Prostate gland (tissue), 2 donors: ENCODE data around the gene INPP5A. TPM values are rescaled to one million over a fixed set of nuclear protein-coding genes. Genes with fewer than 3 reads are reported as not detected.

Experiments used
- DNase-seq: peaks from one replicate; pipeline ENCODE4 v3.0.0-alpha.2; 2019; ENCODE audit warnings: low spot score
- H3K27ac ChIP-seq, 2 donors: fragments of 200-600 bp; sonication (generic); 2 replicates each; pipeline ENCODE4 v1.5.1; 2017 to 2019
- H3K27me3 ChIP-seq: fragments of 200-600 bp; sonication (generic); replicated peaks from 2 replicates; pipeline ENCODE4 v1.5.1; 2019; ENCODE audit not compliant: insufficient read depth
- H3K36me3 ChIP-seq, 2 donors: fragments of 200-600 bp; sonication (generic); 1 replicate in 1 of 2; 2 replicates in 1 of 2; pipeline versions ENCODE4 v1.5.1 to v1.8.1; 2017 to 2019
- H3K4me1 ChIP-seq: fragments of 200-600 bp; sonication (generic); replicated peaks from 2 replicates; pipeline ENCODE4 v1.5.1; 2019
- H3K4me3 ChIP-seq, 2 donors: fragments of 200-600 bp; sonication (generic); 2 replicates each; pipeline ENCODE4 v1.5.1; 2017 to 2019
- H3K9me3 ChIP-seq: fragments of 200-600 bp; sonication (generic); 2 replicates; pipeline ENCODE4 v1.5.1; 2017
- POLR2A ChIP-seq: fragments of 450-650 bp; IDR thresholded peaks from one replicate; pipeline ENCODE4 v1.6.1; 2016; ENCODE audit warnings: antibody characterized with exemption, mild to moderate bottlenecking
- POLR2AphosphoS5 ChIP-seq: sonication (generic); formaldehyde crosslinking; IDR thresholded peaks from one replicate; pipeline ENCODE4 v1.6.1; 2017; ENCODE audit warnings: antibody characterized with exemption
- WGBS: methylation state at CpG from one replicate; pipeline ENCODE4 v1.1.5; 2018; 5-methylcytosine and 5-hydroxymethylcytosine counted together
- intact Hi-C: fragments of 100-400 bp; cut with DNase I; formaldehyde crosslinking; loops from one replicate; pipeline ENCODE4 v1.14.2; 2022
- total RNA-seq, 2 donors: library from RNA; depleted of rRNA; stranded (reverse); fragments of >200 nt; gene quantifications; one replicate each; pipeline ENCODE4 v1.1.0, GENCODE V29; 2016
- TF ChIP-seq, protein P1 (sequence below), 4 experiments: fragments of 200-600 bp in 2 of 4; fragments of 450-650 bp in 2 of 4; sonication (generic) in 2 of 4; IDR thresholded peaks; 1 replicate in 3 of 4; 2 replicates in 1 of 4; pipeline ENCODE4 v1.5.1; 2016 to 2019; ENCODE audit warnings: antibody characterized with exemption in 4 of 4, mild to moderate bottlenecking in 2 of 4, moderate library complexity in 2 of 4

The INPP5A gene
- total RNA-seq, 2 donors from 2014 or later = 49.5 to 83.3 TPM

DNA sequence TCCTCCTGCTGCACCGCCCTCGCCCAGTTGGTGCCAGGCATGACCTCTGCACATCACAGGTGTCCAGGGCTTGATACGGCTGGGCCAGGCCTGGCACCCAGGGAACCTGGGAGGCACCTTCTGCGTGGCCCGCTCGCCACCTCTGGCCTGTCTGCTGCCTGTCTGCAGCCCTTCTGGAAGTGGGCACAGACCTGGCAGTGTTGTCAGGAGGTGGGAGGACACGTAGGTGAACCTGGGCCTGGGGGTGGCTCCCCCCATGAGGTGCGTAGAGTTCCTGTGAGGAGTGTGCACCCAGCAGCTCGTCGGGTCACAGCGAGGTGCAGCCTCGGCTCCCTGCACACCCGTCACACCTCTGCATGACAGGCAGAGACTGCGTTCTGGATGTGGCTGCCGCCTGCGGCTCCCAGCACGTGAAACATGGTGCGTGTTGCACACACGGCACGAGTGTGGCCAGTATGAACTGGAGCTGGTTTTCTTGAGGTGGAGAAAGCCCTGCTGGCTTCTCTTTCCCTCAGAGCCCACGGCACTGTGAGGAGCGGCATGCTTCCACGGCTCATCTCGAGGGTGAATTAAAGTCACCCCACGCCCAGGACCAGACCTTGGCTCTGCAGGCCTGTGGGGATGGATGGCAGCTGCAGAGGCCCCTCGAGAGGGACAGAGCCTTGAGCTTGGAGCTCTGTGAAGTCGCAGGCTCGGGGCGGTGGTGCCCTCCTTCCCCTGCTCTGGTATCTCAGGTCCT is 24.8 kb downstream of the INPP5A start:
- WGBS = 96% methylated on average over 20 of the region's 29 CpGs
- TF ChIP-seq, protein P1, sequence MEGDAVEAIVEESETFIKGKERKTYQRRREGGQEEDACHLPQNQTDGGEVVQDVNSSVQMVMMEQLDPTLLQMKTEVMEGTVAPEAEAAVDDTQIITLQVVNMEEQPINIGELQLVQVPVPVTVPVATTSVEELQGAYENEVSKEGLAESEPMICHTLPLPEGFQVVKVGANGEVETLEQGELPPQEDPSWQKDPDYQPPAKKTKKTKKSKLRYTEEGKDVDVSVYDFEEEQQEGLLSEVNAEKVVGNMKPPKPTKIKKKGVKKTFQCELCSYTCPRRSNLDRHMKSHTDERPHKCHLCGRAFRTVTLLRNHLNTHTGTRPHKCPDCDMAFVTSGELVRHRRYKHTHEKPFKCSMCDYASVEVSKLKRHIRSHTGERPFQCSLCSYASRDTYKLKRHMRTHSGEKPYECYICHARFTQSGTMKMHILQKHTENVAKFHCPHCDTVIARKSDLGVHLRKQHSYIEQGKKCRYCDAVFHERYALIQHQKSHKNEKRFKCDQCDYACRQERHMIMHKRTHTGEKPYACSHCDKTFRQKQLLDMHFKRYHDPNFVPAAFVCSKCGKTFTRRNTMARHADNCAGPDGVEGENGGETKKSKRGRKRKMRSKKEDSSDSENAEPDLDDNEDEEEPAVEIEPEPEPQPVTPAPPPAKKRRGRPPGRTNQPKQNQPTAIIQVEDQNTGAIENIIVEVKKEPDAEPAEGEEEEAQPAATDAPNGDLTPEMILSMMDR (IDR thresholded peaks at IDR 0.05) = no peak
- no peak for TF ChIP-seq POLR2AphosphoS5
- no peak for TF ChIP-seq POLR2A
- Histone ChIP-seq H3K36me3 (no peaks in the 10 kb centered on the region), H3K27me3 (no peaks in the 10 kb centered on the region), H3K27ac (no peak overlapping the region), H3K9me3 (no peaks in the 10 kb centered on the region), H3K4me3 (no peak overlapping the region), H3K4me1 (no peaks in the 10 kb centered on the region)
- intact Hi-C loops = no loop called here
- no peak for DNase-seq

DNA sequence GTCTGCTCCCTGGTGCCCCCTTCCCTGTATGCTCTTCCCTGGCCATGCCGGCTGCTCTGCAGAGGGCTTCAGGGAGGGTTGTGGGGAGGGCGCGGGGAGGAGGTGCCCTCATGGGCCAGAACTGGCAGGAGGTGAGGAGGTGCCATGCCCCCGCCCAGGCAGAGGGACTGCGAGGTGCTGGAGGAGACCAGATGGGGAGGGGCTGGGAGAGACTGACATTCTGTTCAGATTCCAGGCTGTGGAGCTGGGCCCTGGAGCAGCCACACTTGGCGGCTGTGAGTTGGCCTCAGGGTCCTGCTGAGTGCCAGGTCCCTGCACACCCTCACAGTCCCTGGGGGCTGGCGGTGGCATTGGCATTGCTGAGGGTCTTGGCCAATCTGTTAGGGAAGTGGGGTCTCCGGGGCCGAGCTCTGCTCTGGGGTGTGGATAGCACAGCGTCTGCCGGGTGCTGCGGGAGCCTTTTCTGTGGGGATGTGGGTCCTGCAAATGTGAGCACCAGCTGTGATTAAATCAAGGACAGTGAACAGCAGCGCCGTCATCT is 25.4 kb downstream of the INPP5A start:
- Histone ChIP-seq H3K36me3 (no peaks in the 10 kb centered on the region), H3K4me3 (no peak overlapping the region), H3K4me1 (no peaks in the 10 kb centered on the region), H3K27ac (no peak overlapping the region), H3K9me3 (no peaks in the 10 kb centered on the region), H3K27me3 (no peaks in the 10 kb centered on the region)
- 98% methylated on average over 8 of the region's 14 CpGs for WGBS
- no peak for DNase-seq
- TF ChIP-seq, protein P1 (IDR thresholded peaks at IDR 0.05) = no peak
- no peak for TF ChIP-seq POLR2A
- no peak for TF ChIP-seq POLR2AphosphoS5
- intact Hi-C loops = no loop called here

DNA sequence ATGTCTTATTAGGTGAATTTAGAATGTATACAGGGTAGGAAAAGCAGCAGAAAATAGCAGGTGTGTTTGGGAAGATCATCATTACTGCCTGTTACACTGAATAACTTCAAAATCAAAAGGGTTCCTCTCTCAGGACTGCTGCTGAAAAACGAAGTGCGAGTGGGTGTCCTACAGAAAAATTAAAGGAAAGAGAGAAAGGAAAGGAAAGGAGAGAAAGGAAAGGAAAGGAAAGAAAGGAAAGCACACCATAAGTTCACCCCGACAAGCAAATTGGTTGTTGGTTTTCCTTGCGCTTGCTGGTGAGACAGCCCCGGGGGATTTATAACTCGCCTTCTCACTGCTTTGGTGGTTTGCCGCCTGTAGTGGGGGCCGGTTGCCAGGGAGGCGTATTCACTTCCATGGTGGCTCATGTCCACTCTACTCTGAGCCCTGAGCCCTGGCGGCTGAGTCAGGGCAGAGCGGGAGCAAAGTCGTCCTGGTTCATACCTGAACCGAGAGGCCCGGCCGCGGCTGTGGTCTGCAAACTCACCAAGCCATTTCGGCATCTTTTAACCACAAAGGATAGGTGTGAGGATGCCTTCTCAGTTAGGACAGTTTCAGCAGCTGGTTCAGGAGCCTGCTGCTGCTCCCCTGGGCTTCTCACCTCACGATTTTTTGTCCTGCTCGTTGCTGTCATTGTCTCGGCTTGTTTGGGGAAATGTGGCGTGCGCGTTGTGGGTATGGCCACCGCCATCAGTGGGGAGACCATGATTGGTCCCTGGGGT is 26.1 kb downstream of the INPP5A start:
- Histone ChIP-seq H3K4me1 (no peaks in the 10 kb centered on the region), H3K27me3 (no peaks in the 10 kb centered on the region), H3K36me3 (no peaks in the 10 kb centered on the region), H3K9me3 (no peaks in the 10 kb centered on the region), H3K4me3 (no peak overlapping the region), H3K27ac (no peak overlapping the region)
- no peak for DNase-seq
- intact Hi-C loops = no loop called here
- 91% methylated on average over 24 of the region's 24 CpGs for WGBS
- TF ChIP-seq POLR2A (no peak), POLR2AphosphoS5 (no peak)
- TF ChIP-seq, protein P1 (IDR thresholded peaks at IDR 0.05) = no peak

DNA sequence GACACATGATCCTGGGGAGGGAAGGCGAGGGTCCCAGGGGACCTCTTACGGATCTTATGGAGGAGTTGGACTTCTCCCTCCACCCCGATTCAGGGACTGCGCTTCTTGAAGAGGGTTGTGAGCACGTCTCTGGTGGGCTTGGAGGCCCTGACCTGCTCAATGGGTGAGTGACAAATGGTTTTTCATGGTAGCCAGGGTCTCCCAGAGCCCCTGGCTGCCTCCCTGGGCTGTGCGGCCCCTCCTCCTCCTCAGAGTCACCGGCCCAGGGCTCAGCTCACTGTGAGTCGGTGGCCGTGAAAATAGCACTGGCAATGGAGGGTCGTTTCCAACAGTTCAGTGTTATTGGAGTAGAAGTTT is 26.6 kb downstream of the INPP5A start:
- 77% methylated on average over 10 of the region's 10 CpGs for WGBS
- Histone ChIP-seq H3K27ac (no peak overlapping the region), H3K4me1 (no peaks in the 10 kb centered on the region), H3K4me3 (no peak overlapping the region), H3K36me3 (no peaks in the 10 kb centered on the region), H3K9me3 (no peaks in the 10 kb centered on the region), H3K27me3 (no peaks in the 10 kb centered on the region)
- DNase-seq = no peak
- intact Hi-C loops = no loop called here
- TF ChIP-seq POLR2A (no peak), POLR2AphosphoS5 (no peak)
- TF ChIP-seq, protein P1 (IDR thresholded peaks at IDR 0.05) = no peak
